ENCODE measurements around the gene JARID2. TPM values are rescaled to one million over a fixed set of nuclear protein-coding genes. Genes with fewer than 3 reads are reported as not detected.
A peak's percentile ranks its signal among the peaks of the same experiment; 100 is the strongest.

The JARID2 gene
- total RNA-seq, 2 experiments from 2014 or later = 19.0 to 19.5 TPM

GRCh38 chr6:15352220-15352619 lies 106.4 kb downstream of the JARID2 start:
- DNase-seq (ENCODE audit: low spot score) = no peak
- Histone ChIP-seq H3K36me3 (ENCODE audit: insufficient read depth, low read length) (no peaks in the 10 kb centered on the region), H3K79me2 (ENCODE audit: insufficient read depth, low read depth, low read length) (no peaks in the 10 kb centered on the region; the same call in 1 of the 2 replicates), H2AFZ (ENCODE audit: low read length) (no peak overlapping the region), H3K9me3 (ENCODE audit: low read length) (no peaks in the 10 kb centered on the region), H3K4me1 (ENCODE audit: insufficient read depth, low read length, poor library complexity, severe bottlenecking) (peaks cover 14% of the 10 kb centered on the region), H4K20me1 (ENCODE audit: insufficient read depth, low read length) (peaks cover 23% of the 10 kb centered on the region), H3K9me2 (ENCODE audit: insufficient read depth, low read length) (no peaks in the 10 kb centered on the region), H3K4me3 (ENCODE audit: low read depth, low read length, poor library complexity, severe bottlenecking) (no peak overlapping the region), H3K27ac (ENCODE audit: low read depth, low read length, poor library complexity, severe bottlenecking) (no peak overlapping the region), H3K4me2 (ENCODE audit: low read length) (no peak overlapping the region)
- intact Hi-C loops (cut with micrococcal nuclease; ENCODE audit: unreplicated experiment) = no loop called here
- BruUV-seq (replicated peaks) = no TSS peak
- TF ChIP-seq CTCF (conservative IDR thresholded peaks at IDR 0.05; ENCODE audit: low read length) = no peak
- TF ChIP-seq EZH2phosphoT487 (IDR thresholded peaks at IDR 0.05; ENCODE audit: borderline replicate concordance, low read depth, low read length) = no peak
- ChIA-PET POLR2A (no interaction called here), CTCF (ENCODE audit: unreplicated experiment) (interaction anchor here (0.6 kb wide), 1 partner anchor 678 kb away, joined by 4 read pairs; no protein-coding TSS in a partner anchor)

GRCh38 chr6:15352845-15353244 lies 107.0 kb downstream of the JARID2 start:
- DNase-seq (ENCODE audit: low spot score) = no peak
- Histone ChIP-seq H3K9me3 (ENCODE audit: low read length) (no peaks in the 10 kb centered on the region), H3K4me2 (ENCODE audit: low read length) (no peak overlapping the region), H3K4me3 (ENCODE audit: low read depth, low read length, poor library complexity, severe bottlenecking) (no peak overlapping the region), H3K79me2 (ENCODE audit: insufficient read depth, low read depth, low read length) (no peaks in the 10 kb centered on the region; the same call in 1 of the 2 replicates), H3K9me2 (ENCODE audit: insufficient read depth, low read length) (no peaks in the 10 kb centered on the region), H2AFZ (ENCODE audit: low read length) (no peak overlapping the region), H3K27ac (ENCODE audit: low read depth, low read length, poor library complexity, severe bottlenecking) (no peak overlapping the region), H3K36me3 (ENCODE audit: insufficient read depth, low read length) (no peaks in the 10 kb centered on the region), H3K4me1 (ENCODE audit: insufficient read depth, low read length, poor library complexity, severe bottlenecking) (peaks cover 14% of the 10 kb centered on the region), H4K20me1 (ENCODE audit: insufficient read depth, low read length) (peaks cover 29% of the 10 kb centered on the region)
- no peak for TF ChIP-seq EZH2phosphoT487 (IDR thresholded peaks at IDR 0.05; ENCODE audit: borderline replicate concordance, low read depth, low read length)
- no peak for TF ChIP-seq CTCF (conservative IDR thresholded peaks at IDR 0.05; ENCODE audit: low read length)
- ChIA-PET CTCF (ENCODE audit: unreplicated experiment) (interaction anchor here (0.6 kb wide), 1 partner anchor 678 kb away, joined by 4 read pairs; no protein-coding TSS in a partner anchor), POLR2A (interaction anchor here (0.8 to 1.2 kb wide), 3 partner anchors 8 to 448 kb away, joined by 3 to 10 read pairs (median 3); no protein-coding TSS in a partner anchor)
- BruUV-seq (replicated peaks) = no TSS peak
- intact Hi-C loops (cut with micrococcal nuclease; ENCODE audit: unreplicated experiment) = loop anchor here (1.0 kb wide), 1 partner anchor 39 kb away; no protein-coding TSS in a partner anchor

GRCh38 chr6:15355683-15356099 lies 109.8 kb downstream of the JARID2 start:
- peak; percentile 23 for DNase-seq (ENCODE audit: low spot score)
- TF ChIP-seq EZH2phosphoT487 (IDR thresholded peaks at IDR 0.05; ENCODE audit: borderline replicate concordance, low read depth, low read length) = no peak
- TF ChIP-seq CTCF (conservative IDR thresholded peaks at IDR 0.05; ENCODE audit: low read length) = no peak
- peaks cover 22% of the 10 kb centered on the region for H3K4me1 ChIP-seq (ENCODE audit: insufficient read depth, low read length, poor library complexity, severe bottlenecking)
- intact Hi-C loops (cut with micrococcal nuclease; ENCODE audit: unreplicated experiment) = no loop called here
- H3K79me2 ChIP-seq (ENCODE audit: insufficient read depth, low read depth, low read length) = no peaks in the 10 kb centered on the region; the same call in 1 of the 2 replicates
- no peak overlapping the region for H3K4me3 ChIP-seq (ENCODE audit: low read depth, low read length, poor library complexity, severe bottlenecking)
- H3K9me2 ChIP-seq (ENCODE audit: insufficient read depth, low read length) = no peaks in the 10 kb centered on the region
- peaks cover 28% of the 10 kb centered on the region for H4K20me1 ChIP-seq (ENCODE audit: insufficient read depth, low read length)
- CTCF ChIA-PET (ENCODE audit: unreplicated experiment) = no interaction called here
- H3K9me3 ChIP-seq (ENCODE audit: low read length) = no peaks in the 10 kb centered on the region
- no peak overlapping the region for H3K27ac ChIP-seq (ENCODE audit: low read depth, low read length, poor library complexity, severe bottlenecking)
- H3K36me3 ChIP-seq (ENCODE audit: insufficient read depth, low read length) = no peaks in the 10 kb centered on the region
- no peak overlapping the region for H2AFZ ChIP-seq (ENCODE audit: low read length)
- H3K4me2 ChIP-seq (ENCODE audit: low read length) = peak overlapping the region; percentile 18; the same call in 1 of the 2 replicates
- POLR2A ChIA-PET = interaction anchor here (0.5 to 1.5 kb wide), 3 partner anchors 11 to 190 kb away, joined by 3 to 5 read pairs (median 4); no protein-coding TSS in a partner anchor
- BruUV-seq (replicated peaks) = no TSS peak
